ENCODE results near the gene SDC3. TPM values are rescaled to one million over a fixed set of nuclear protein-coding genes. Genes with fewer than 3 reads are reported as not detected.

Gene SDC3
- total and polyA plus RNA-seq, 11 donors, result 16.8 to 83.4 (median 28.8) TPM

DNA sequence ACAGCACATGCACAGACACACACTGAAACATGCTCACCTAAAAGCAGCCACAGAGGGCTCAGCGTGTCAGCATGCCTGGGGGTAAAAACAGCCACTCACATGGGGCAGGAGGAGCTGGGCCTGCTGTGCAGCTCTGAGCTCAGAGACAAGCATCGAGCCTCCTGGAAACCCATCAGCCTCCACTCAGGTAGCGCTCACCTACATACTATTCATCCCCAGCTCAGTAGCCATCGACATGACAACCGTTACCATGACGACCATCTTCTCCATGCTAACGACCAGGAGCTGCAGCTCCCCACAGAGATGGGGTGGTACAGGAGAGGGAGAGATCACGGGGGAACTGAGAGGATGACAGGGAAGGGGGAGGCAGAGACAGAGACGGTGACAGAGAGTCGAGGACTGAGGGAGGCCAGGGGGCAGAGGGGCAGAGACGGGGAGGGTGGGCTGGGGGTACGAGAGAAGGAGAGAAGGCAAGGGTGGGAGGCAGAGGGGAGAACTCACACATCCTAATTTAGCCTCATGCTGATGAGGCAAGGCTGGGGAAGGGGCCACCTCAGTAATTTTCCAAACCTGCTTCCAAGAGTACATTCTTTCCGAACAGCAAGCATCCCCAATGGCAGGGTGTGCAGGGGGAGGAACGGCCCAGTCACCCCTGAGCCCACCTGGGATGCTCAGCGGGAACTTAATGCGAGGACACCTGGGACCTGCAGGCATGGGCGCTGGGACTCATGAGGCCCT lies 28.4 kb downstream of the SDC3 start:
- 71 to 80% (median 75%) methylated on average over 17 of the region's 17 CpGs for WGBS, 4 donors
- Histone ChIP-seq H3K9me3 (no peaks in the 10 kb centered on the region), H3K4me3 (no peak overlapping the region), H3K4me1 (peaks cover 0 to 51% (median 16%) of the 10 kb centered on the region in 12 donors), H3K27me3 (no peaks in the 10 kb centered on the region), H3K36me3 (peaks cover 0 to 11% (median 0%) of the 10 kb centered on the region in 9 donors), H3K27ac (peak overlapping the region in 1 of 12 donors; percentile 85)
- no peak for TF ChIP-seq POLR2A (IDR thresholded peaks at IDR 0.05)
- TF ChIP-seq, protein P1, sequence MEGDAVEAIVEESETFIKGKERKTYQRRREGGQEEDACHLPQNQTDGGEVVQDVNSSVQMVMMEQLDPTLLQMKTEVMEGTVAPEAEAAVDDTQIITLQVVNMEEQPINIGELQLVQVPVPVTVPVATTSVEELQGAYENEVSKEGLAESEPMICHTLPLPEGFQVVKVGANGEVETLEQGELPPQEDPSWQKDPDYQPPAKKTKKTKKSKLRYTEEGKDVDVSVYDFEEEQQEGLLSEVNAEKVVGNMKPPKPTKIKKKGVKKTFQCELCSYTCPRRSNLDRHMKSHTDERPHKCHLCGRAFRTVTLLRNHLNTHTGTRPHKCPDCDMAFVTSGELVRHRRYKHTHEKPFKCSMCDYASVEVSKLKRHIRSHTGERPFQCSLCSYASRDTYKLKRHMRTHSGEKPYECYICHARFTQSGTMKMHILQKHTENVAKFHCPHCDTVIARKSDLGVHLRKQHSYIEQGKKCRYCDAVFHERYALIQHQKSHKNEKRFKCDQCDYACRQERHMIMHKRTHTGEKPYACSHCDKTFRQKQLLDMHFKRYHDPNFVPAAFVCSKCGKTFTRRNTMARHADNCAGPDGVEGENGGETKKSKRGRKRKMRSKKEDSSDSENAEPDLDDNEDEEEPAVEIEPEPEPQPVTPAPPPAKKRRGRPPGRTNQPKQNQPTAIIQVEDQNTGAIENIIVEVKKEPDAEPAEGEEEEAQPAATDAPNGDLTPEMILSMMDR (IDR thresholded peaks at IDR 0.05), result no peak
- intact Hi-C loops (cut with DNase I), result no loop called here
- DNase-seq (no peak), ATAC-seq (no peak)

DNA sequence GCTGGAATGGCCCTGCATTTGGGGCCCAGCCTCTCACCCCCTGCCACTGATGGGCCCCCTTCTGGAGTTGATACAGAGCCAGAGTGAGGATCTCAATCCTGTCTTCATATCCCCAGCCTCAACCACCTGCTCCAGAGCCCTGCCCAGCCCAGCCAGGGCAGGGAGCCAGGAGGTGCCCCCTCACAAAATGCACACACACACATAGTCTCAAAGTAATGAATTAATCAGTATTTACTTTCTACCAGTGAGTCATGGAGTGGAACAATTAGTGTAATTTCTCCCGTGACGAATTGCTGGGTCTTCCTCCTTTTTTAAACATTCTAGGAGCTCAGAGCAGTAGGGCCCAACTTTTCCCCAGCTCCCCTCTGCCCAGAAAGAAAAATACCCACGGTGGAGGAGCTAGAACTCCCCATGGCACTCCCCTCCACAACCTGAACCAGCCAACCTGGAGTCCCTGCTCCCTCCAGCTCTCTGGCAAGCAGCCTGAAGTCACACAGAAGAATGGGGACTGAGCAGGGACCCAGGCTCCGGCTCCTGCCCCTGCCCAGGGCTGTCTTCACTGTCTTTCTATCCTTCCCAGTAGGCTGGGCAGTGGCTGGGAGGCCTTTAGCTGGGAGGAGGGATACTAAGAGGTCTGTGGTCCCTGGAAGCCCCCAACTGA lies 29.3 kb downstream of the SDC3 start:
- H3K4me3 ChIP-seq, result no peak overlapping the region
- 72 to 78% (median 74%) methylated on average over 4 of the region's 4 CpGs for WGBS, 4 donors
- H3K27me3 ChIP-seq, result no peaks in the 10 kb centered on the region
- intact Hi-C loops (cut with DNase I), result no loop called here
- TF ChIP-seq, protein P1 (IDR thresholded peaks at IDR 0.05), result no peak
- no peak for TF ChIP-seq POLR2A (IDR thresholded peaks at IDR 0.05)
- peaks cover 0 to 13% (median 3%) of the 10 kb centered on the region in 9 donors for H3K36me3 ChIP-seq
- peaks cover 0 to 48% (median 16%) of the 10 kb centered on the region in 12 donors for H3K4me1 ChIP-seq
- no peak for DNase-seq
- no peak for ATAC-seq
- no peaks in the 10 kb centered on the region for H3K9me3 ChIP-seq
- H3K27ac ChIP-seq, result peak overlapping the region in 2 of 12 donors; percentile 2 to 85

DNA sequence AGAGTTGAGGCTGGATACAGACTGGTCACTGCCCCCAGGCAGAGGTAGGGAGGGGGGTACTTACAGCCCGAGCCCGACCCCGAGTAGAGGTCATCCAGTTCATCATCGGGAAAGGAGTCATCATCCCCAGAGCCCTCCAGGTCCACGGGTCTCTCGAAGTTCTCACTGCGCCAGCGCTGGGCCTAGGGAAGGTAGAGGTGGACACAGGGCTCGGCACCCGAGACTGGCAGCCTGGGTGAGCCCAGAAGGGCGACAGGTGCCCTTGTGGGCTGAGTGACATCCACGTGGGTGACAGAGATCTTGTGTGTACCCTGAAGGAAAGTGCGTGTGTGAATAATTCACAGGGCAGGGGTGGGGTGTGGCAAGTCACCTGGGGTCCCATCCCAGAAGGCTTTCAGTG lies 30.0 kb downstream of the SDC3 start:
- DNase-seq (no peak), ATAC-seq (no peak)
- Histone ChIP-seq H3K27me3 (no peaks in the 10 kb centered on the region), H3K4me1 (peaks cover 0 to 41% (median 16%) of the 10 kb centered on the region in 12 donors), H3K4me3 (no peak overlapping the region), H3K9me3 (peaks cover 0 to 3% (median 0%) of the 10 kb centered on the region in 12 donors), H3K27ac (peak overlapping the region in 1 of 12 donors; percentile 85), H3K36me3 (peaks cover 0 to 20% (median 9%) of the 10 kb centered on the region in 9 donors)
- no peak for TF ChIP-seq POLR2A (IDR thresholded peaks at IDR 0.05)
- TF ChIP-seq, protein P1 (IDR thresholded peaks at IDR 0.05), result no peak
- intact Hi-C loops (cut with DNase I), result no loop called here
- 87 to 91% (median 88%) methylated on average over 10 to 13 of the region's 13 CpGs for WGBS, 4 donors

DNA sequence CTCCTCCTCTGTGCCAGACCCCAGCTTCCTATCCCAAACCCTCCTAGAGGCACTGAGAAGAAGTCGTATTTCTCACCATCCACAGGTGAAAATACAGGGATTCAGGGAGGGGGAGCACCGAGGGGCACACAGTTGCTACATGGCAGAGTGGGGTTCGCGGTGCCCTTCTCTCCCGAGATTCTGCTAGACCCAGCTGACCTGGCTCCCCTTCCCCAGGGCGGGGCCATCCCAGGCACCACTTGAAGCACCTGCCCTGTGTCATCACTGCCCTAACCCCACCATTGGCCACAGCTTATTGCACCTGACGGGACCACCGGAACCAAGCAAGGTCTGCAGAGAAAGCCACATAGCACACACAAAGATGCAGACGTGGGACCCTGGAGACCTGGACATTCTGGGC lies 30.5 kb downstream of the SDC3 start:
- DNase-seq (no peak), ATAC-seq (no peak)
- peaks cover 0 to 41% (median 16%) of the 10 kb centered on the region in 12 donors for H3K4me1 ChIP-seq
- no peak overlapping the region for H3K4me3 ChIP-seq
- peaks cover 0 to 8% (median 2%) of the 10 kb centered on the region in 12 donors for H3K9me3 ChIP-seq
- peak overlapping the region in 8 of 12 donors; percentile 12 to 85 (median 38) for H3K27ac ChIP-seq
- intact Hi-C loops (cut with DNase I), result no loop called here
- 84 to 89% (median 87%) methylated on average over 8 to 9 of the region's 9 CpGs for WGBS, 4 donors
- peaks cover under 1 to 25% (median 12%) of the 10 kb centered on the region in 9 donors for H3K36me3 ChIP-seq
- no peaks in the 10 kb centered on the region for H3K27me3 ChIP-seq
- TF ChIP-seq POLR2A (IDR thresholded peaks at IDR 0.05), result no peak
- TF ChIP-seq, protein P1 (IDR thresholded peaks at IDR 0.05), result no peak

Data from heart left ventricle (tissue), 16 donors.